GM12891 (cell line): ENCODE measurements around the gene KAT2B.
A peak's percentile ranks its signal among the peaks of the same experiment; 100 is the strongest.

ENCODE experiments used
- DNase-seq: peaks from one replicate; pipeline ENCODE4 v3.0.0; 2011; ENCODE audit warnings: low spot score; ENCODE audit not compliant: insufficient read length
- FAIRE-seq: peaks from 2 replicates; lab custom pipeline; 2011; peaks lifted over from hg19 to GRCh38; lab: Jason Lieb, UNC
- PAX5 ChIP-seq: IDR thresholded peaks from 2 replicates; pipeline ENCODE4 v1.6.1; 2011; ENCODE audit warnings: low read length, moderate library complexity, mild to moderate bottlenecking; ENCODE audit not compliant: insufficient read depth, severe bottlenecking
- POLR2A ChIP-seq: IDR thresholded peaks from 2 replicates; pipeline ENCODE4 v1.6.1; 2011; ENCODE audit warnings: low read depth, low read length, control low read depth
- POLR2AphosphoS5 ChIP-seq: IDR thresholded peaks from 2 replicates; pipeline ENCODE4 v1.6.1; 2011; ENCODE audit warnings: low read depth, low read length, control low read depth
- POU2F2 ChIP-seq: IDR thresholded peaks from 2 replicates; pipeline ENCODE4 v1.6.1; 2011; ENCODE audit warnings: low read depth, mild to moderate bottlenecking, control low read depth, low read length, moderate library complexity
- SPI1 ChIP-seq: IDR thresholded peaks from 2 replicates; pipeline ENCODE4 v1.6.1; 2011; ENCODE audit warnings: low read depth, low read length, control low read depth
- TAF1 ChIP-seq: IDR thresholded peaks from 2 replicates; pipeline ENCODE4 v1.6.1; 2011; ENCODE audit warnings: low read depth, low read length, control low read depth

Gene KAT2B

DNA sequence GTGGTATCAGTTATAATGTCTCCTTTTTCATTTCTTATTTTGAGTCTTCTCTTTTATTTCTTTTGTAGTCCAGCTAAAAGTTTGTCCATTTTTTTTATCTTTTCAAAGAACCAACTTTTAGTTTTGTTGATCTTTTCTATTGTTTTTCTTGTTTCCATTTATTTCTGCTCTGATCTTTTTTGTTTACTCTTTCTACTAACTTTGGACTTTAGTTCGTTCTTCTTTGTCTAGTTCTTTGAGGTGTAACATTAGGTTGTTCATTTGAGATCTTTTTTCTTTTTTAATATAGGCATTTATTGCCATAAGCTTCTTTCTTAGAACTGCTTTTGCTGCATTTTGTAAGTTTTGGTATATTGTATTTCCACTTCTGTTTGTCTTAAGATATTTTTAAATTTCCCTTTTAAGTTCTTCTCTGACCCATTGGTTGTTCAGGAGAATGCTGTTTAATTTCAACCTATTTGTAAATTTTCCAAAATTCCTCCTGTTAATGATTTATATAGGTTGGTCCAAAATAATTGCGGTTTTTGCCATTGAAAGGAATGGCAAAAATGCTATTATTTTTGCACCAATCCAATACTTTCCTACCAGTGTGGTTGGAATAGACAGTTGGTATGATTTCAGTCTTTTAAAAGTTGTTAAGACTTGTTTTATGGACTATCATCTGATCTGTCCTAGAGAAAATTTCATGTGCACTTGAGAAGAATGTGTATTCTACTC, 51.2 kb downstream of the KAT2B start:
- no peak for FAIRE-seq
- no peak for DNase-seq
- TF ChIP-seq TAF1 = no peak
- no peak for TF ChIP-seq POU2F2
- no peak for TF ChIP-seq SPI1
- TF ChIP-seq POLR2A = no peak
- no peak for TF ChIP-seq PAX5
- no peak for TF ChIP-seq POLR2AphosphoS5

DNA sequence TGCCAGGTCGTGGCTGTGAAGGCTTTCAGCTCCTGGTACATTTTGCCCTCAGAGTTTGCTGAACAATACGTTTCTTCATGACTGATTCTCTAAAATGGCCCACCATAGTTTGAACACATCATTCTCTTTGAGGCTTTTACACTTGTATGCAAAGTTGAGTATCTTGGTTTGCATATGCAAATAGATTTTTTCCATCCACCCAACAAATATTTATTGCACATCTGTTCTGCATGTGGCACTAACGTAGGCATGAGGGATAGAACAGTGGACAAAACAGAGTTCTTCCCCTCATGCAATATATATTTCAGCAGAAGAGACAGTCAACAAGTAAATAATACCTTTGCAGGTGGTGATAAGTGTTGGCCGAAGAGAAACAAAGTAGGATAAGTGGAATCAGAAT, 55.2 kb downstream of the KAT2B start:
- no peak for TF ChIP-seq TAF1
- TF ChIP-seq POU2F2 = no peak
- TF ChIP-seq POLR2AphosphoS5 = no peak
- no peak for TF ChIP-seq PAX5
- TF ChIP-seq POLR2A = no peak
- no peak for TF ChIP-seq SPI1
- FAIRE-seq (no peak), DNase-seq (no peak)

GRCh38 chr3:20096135-20096685, 56.0 kb downstream of the KAT2B start:
- DNase-seq = no peak
- no peak for FAIRE-seq
- TF ChIP-seq PAX5 (no peak), POLR2AphosphoS5 (no peak), TAF1 (no peak), POLR2A (no peak), SPI1 (no peak), POU2F2 (no peak)

GRCh38 chr3:20097015-20097414, 56.8 kb downstream of the KAT2B start:
- no peak for TF ChIP-seq POU2F2
- TF ChIP-seq PAX5 = no peak
- no peak for TF ChIP-seq SPI1
- TF ChIP-seq TAF1 = no peak
- TF ChIP-seq POLR2A = no peak
- no peak for TF ChIP-seq POLR2AphosphoS5
- no peak for FAIRE-seq
- DNase-seq = no peak

DNA sequence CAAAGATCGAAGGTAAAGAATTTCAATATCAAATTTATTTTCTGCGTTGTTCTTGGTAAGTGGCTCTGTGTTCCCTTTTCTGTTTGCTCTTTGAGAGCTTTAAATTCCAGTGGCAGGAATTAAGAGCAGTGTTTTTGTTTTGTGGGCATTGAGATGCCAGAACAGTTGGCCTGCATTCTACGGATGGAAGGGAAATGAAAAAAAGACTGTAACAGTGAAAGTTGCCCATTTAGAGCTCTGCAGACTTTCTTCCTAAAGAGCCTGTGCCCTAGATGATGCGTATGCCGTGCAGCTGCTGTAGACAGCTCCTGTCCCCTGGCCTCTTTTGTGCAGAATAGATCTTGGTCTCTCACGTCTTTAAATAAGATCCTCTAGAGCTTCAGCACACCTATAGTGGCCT, 58.8 kb downstream of the KAT2B start:
- DNase-seq = no peak
- FAIRE-seq = no peak
- TF ChIP-seq POLR2A = no peak
- no peak for TF ChIP-seq PAX5
- no peak for TF ChIP-seq TAF1
- TF ChIP-seq POLR2AphosphoS5 = no peak
- TF ChIP-seq SPI1 = no peak
- TF ChIP-seq POU2F2 = no peak

- no peak for DNase-seq
- TF ChIP-seq TAF1 = no peak
- TF ChIP-seq PAX5 = no peak
- TF ChIP-seq POLR2AphosphoS5 = no peak
- TF ChIP-seq SPI1 = no peak
- no peak for TF ChIP-seq POU2F2
- TF ChIP-seq POLR2A = no peak
- no peak for FAIRE-seq
These were observed 59.9 kb downstream of the KAT2B start for GRCh38 chr3:20100151-20100550.

DNA sequence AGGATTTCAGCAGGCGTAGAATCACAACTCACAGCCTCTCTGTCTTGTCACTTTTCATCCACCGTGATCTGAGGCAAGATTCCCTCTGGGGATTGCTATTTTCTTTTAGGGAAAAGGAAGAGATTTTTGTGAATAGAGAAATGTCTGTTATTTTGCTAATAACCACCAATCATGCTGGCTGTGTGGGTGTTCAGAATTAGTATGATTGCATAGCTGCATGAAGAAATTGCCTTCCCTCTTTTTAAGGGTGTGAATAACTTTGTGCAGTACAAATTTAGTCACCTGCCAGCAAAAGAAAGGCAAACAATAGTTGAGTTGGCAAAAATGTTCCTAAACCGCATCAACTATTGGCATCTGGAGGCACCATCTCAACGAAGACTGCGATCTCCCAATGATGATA, 60.8 kb downstream of the KAT2B start:
- no peak for FAIRE-seq

GRCh38 chr3:20103731-20104130, 63.5 kb downstream of the KAT2B start:
- TF ChIP-seq POLR2AphosphoS5 (no peak), POLR2A (no peak), POU2F2 (no peak), PAX5 (no peak), TAF1 (no peak), SPI1 (no peak)
- DNase-seq (no peak), FAIRE-seq (no peak)

More for the DNA sequence above, 60.8 kb downstream of the KAT2B start:
- no peak for DNase-seq
- TF ChIP-seq PAX5 (no peak), SPI1 (no peak), POLR2AphosphoS5 (no peak), POLR2A (no peak), POU2F2 (no peak), TAF1 (no peak)

GRCh38 chr3:20104167-20104661, 64.0 kb downstream of the KAT2B start:
- DNase-seq (no peak), FAIRE-seq (peak; percentile 75)

More at GRCh38 chr3:20104167-20104661, 64.0 kb downstream of the KAT2B start:
- TF ChIP-seq POLR2AphosphoS5 = no peak
- no peak for TF ChIP-seq TAF1
- no peak for TF ChIP-seq POLR2A
- no peak for TF ChIP-seq SPI1
